OCI-LY3 (cell line): ENCODE results near the gene ABLIM2.

ENCODE experiments used
- H2AFZ ChIP-seq: fragments of 200-600, 300-600 bp; shearing (Covaris generic); 2 replicates; pipeline ENCODE4 v1.6.0; 2014; ENCODE audit warnings: antibody characterized with exemption, low read depth, low read length
- H3K27ac ChIP-seq: fragments of 200-600, 300-600 bp; sonication (generic); 2 replicates; pipeline ENCODE4 v1.5.1; 2014; ENCODE audit warnings: mild to moderate bottlenecking, low read length, moderate library complexity, mixed read lengths
- H3K27me3 ChIP-seq: fragments of 200-600, 300-600 bp; sonication (generic); 2 replicates; pipeline ENCODE4 v1.6.1; 2014; ENCODE audit warnings: low read depth, low read length, mixed read lengths
- H3K36me3 ChIP-seq: fragments of 200-600, 300-600 bp; sonication (generic); replicated peaks from 2 replicates; pipeline ENCODE3; 2014; ENCODE audit warnings: low read depth, low read length, mixed read lengths
- H3K4me1 ChIP-seq: fragments of 300-600, 200-600 bp; sonication (generic); 2 replicates; pipeline ENCODE4 v1.6.1; 2014; ENCODE audit warnings: low read length, mixed read lengths
- H3K4me2 ChIP-seq: fragments of 200-600, 300-600 bp; sonication (generic); 2 replicates; pipeline ENCODE4 v1.6.1; 2014; ENCODE audit warnings: low read length, mixed read lengths
- H3K4me3 ChIP-seq: fragments of 300-600, 200-600 bp; sonication (generic); 2 replicates; pipeline ENCODE4 v1.5.1; 2014; ENCODE audit warnings: antibody characterized with exemption, mild to moderate bottlenecking, low read length, moderate library complexity
- H3K79me2 ChIP-seq: fragments of 300-600, 200-600 bp; shearing (Covaris generic); 2 replicates; pipeline ENCODE4 v1.6.1; 2014; ENCODE audit warnings: mild to moderate bottlenecking, low read length, mixed read lengths
- H3K9ac ChIP-seq: fragments of 300-600, 200-600 bp; shearing (Covaris generic); 2 replicates; pipeline ENCODE4 v1.6.0; 2014; ENCODE audit warnings: mild to moderate bottlenecking, low read length, moderate library complexity
- H3K9me3 ChIP-seq: fragments of 200-600, 300-600 bp; shearing (Covaris generic); 2 replicates; pipeline ENCODE4 v1.6.1; 2014; ENCODE audit warnings: low read length, mixed read lengths; ENCODE audit not compliant: insufficient read depth
- H4K20me1 ChIP-seq: fragments of 200-600, 300-600 bp; sonication (generic); 2 replicates; pipeline ENCODE4 v1.6.1; 2016; ENCODE audit warnings: low read length, mixed read lengths; ENCODE audit not compliant: insufficient read depth
- CTCF ChIP-seq: fragments of 200-600, 300-600 bp; sonication (generic); IDR thresholded peaks from 2 replicates; pipeline ENCODE4 v1.5.1; 2014; ENCODE audit warnings: antibody characterized with exemption, low read length, low read depth
- EZH2phosphoT487 ChIP-seq: fragments of 200-600 bp; shearing (Covaris generic); IDR thresholded peaks from 2 replicates; pipeline ENCODE4 v1.6.1; 2018; ENCODE audit warnings: antibody characterized with exemption, mixed run types, low read depth

ABLIM2 gene

GRCh38 chr4:8112672-8113071 lies 45.9 kb downstream of the ABLIM2 start:
- Histone ChIP-seq H3K36me3 (no peaks in the 10 kb centered on the region), H2AFZ (no peak overlapping the region), H3K79me2 (no peaks in the 10 kb centered on the region), H3K9me3 (no peaks in the 10 kb centered on the region), H3K4me1 (peaks cover 5% of the 10 kb centered on the region; the same call in 1 of the 2 replicates), H3K4me3 (no peak overlapping the region), H3K27me3 (no peaks in the 10 kb centered on the region), H3K27ac (no peak overlapping the region), H3K9ac (no peak overlapping the region), H4K20me1 (no peaks in the 10 kb centered on the region), H3K4me2 (no peak overlapping the region)
- no peak for TF ChIP-seq EZH2phosphoT487
- TF ChIP-seq CTCF, result no peak

- H3K9ac ChIP-seq, result no peak overlapping the region
- H4K20me1 ChIP-seq, result no peaks in the 10 kb centered on the region
- H3K9me3 ChIP-seq, result no peaks in the 10 kb centered on the region
- no peak overlapping the region for H3K27ac ChIP-seq
- no peak overlapping the region for H2AFZ ChIP-seq
- peaks cover 5% of the 10 kb centered on the region; the same call in 1 of the 2 replicates for H3K4me1 ChIP-seq
- no peaks in the 10 kb centered on the region for H3K36me3 ChIP-seq
- no peak overlapping the region for H3K4me3 ChIP-seq
- TF ChIP-seq CTCF (no peak), EZH2phosphoT487 (no peak)
- H3K79me2 ChIP-seq, result no peaks in the 10 kb centered on the region
- no peaks in the 10 kb centered on the region for H3K27me3 ChIP-seq
- H3K4me2 ChIP-seq, result no peak overlapping the region; the same call in 1 of the 2 replicates
Measured at GRCh38 chr4:8112036-8112576, 46.5 kb downstream of the ABLIM2 start.

- Histone ChIP-seq H4K20me1 (no peaks in the 10 kb centered on the region), H3K36me3 (no peaks in the 10 kb centered on the region), H3K27me3 (no peaks in the 10 kb centered on the region), H3K27ac (no peak overlapping the region), H3K9ac (no peak overlapping the region), H3K4me3 (no peak overlapping the region), H3K4me2 (no peak overlapping the region), H3K79me2 (no peaks in the 10 kb centered on the region), H3K4me1 (peaks cover 5% of the 10 kb centered on the region; the same call in 1 of the 2 replicates), H2AFZ (no peak overlapping the region), H3K9me3 (no peaks in the 10 kb centered on the region)
- no peak for TF ChIP-seq EZH2phosphoT487
- TF ChIP-seq CTCF, result no peak
Measured at GRCh38 chr4:8110071-8110986, 48.3 kb downstream of the ABLIM2 start.

- Histone ChIP-seq H3K27me3 (no peaks in the 10 kb centered on the region), H3K27ac (no peak overlapping the region), H3K36me3 (no peaks in the 10 kb centered on the region), H3K4me2 (no peak overlapping the region), H3K9me3 (no peaks in the 10 kb centered on the region), H4K20me1 (no peaks in the 10 kb centered on the region), H2AFZ (no peak overlapping the region), H3K4me1 (peaks cover 5% of the 10 kb centered on the region; the same call in 1 of the 2 replicates), H3K4me3 (no peak overlapping the region), H3K9ac (no peak overlapping the region), H3K79me2 (no peaks in the 10 kb centered on the region)
- no peak for TF ChIP-seq EZH2phosphoT487
- TF ChIP-seq CTCF, result no peak
Measured at GRCh38 chr4:8109406-8110065, 49.1 kb downstream of the ABLIM2 start.
